Mesendoderm (in vitro differentiated cells): ENCODE measurements around the gene ATP5F1D.
A peak's percentile ranks its signal among the peaks of the same experiment; 100 is the strongest.

Experiments
- DNase-seq: peaks from one replicate; pipeline ENCODE4 v3.0.0; 2013
- H2AK5ac ChIP-seq: 2 replicates; pipeline ENCODE4 v1.6.1; 2013; ENCODE audit warnings: low read length, inconsistent platforms
- H2BK120ac ChIP-seq: 2 replicates; pipeline ENCODE4 v1.6.1; 2013; ENCODE audit warnings: low read depth, mild to moderate bottlenecking, low read length, moderate library complexity, mixed read lengths
- H2BK15ac ChIP-seq: replicated peaks from 2 replicates; pipeline ENCODE4 v1.6.1; 2013; ENCODE audit warnings: low read depth, mild to moderate bottlenecking, moderate library complexity
- H2BK5ac ChIP-seq: 2 replicates; pipeline ENCODE4 v1.6.1; 2013; ENCODE audit warnings: low read length, inconsistent platforms
- H3K18ac ChIP-seq: 2 replicates; pipeline ENCODE4 v1.6.1; 2013; ENCODE audit warnings: mild to moderate bottlenecking, low read length, mixed read lengths
- H3K23ac ChIP-seq: one replicate; pipeline ENCODE4 v1.6.1; 2013; ENCODE audit warnings: low read length
- H3K27ac ChIP-seq: 2 replicates; pipeline ENCODE4 v1.5.1; 2013; ENCODE audit warnings: low read depth, mild to moderate bottlenecking, inconsistent platforms, low read length, moderate library complexity
- H3K27me3 ChIP-seq: 2 replicates; pipeline ENCODE4 v1.6.1; 2013; ENCODE audit warnings: low read length, control low read depth, mild to moderate bottlenecking, inconsistent platforms; ENCODE audit not compliant: insufficient read depth, poor library complexity
- H3K36me3 ChIP-seq: 2 replicates; pipeline ENCODE4 v1.6.1; 2013; ENCODE audit warnings: low read length, inconsistent platforms; ENCODE audit not compliant: control insufficient read depth, insufficient read depth
- H3K4ac ChIP-seq: one replicate; pipeline ENCODE4 v1.6.1; 2013; ENCODE audit warnings: low read depth, mild to moderate bottlenecking, low read length, moderate library complexity
- H3K4me1 ChIP-seq: 2 replicates; pipeline ENCODE4 v1.6.1; 2013; ENCODE audit warnings: low read depth, low read length, inconsistent platforms; ENCODE audit not compliant: control insufficient read depth
- H3K4me2 ChIP-seq: 2 replicates; pipeline ENCODE4 v1.6.1; 2013; ENCODE audit warnings: low read length
- H3K4me3 ChIP-seq: 2 replicates; pipeline ENCODE4 v1.5.1; 2013; ENCODE audit warnings: mild to moderate bottlenecking, low read length
- H3K56ac ChIP-seq: one replicate; pipeline ENCODE4 v1.6.1; 2013; ENCODE audit warnings: low read length
- H3K79me1 ChIP-seq: 2 replicates; pipeline ENCODE4 v1.6.1; 2013; ENCODE audit warnings: low read length, inconsistent platforms
- H3K79me2 ChIP-seq: 2 replicates; pipeline ENCODE4 v1.6.1; 2013; ENCODE audit warnings: mild to moderate bottlenecking, low read length; ENCODE audit not compliant: control insufficient read depth, insufficient read depth
- H3K9ac ChIP-seq: 2 replicates; pipeline ENCODE4 v1.6.1; 2013; ENCODE audit warnings: low read length, inconsistent platforms
- H4K5ac ChIP-seq: one replicate; pipeline ENCODE4 v1.6.1; 2013; ENCODE audit warnings: low read length
- H4K8ac ChIP-seq: one replicate; pipeline ENCODE4 v1.6.1; 2013; ENCODE audit warnings: low read depth, mild to moderate bottlenecking, control low read depth, low read length, moderate library complexity
- WGBS: extraction: QIAGEN DNeasy Blood & Tissue Kit; methylation state at CpG from one replicate; pipeline ENCODE4 v1.1.7; 2013; ENCODE audit warnings: low lambda C conversion rate, missing lambda C conversion rate; ENCODE audit not compliant: insufficient coverage; ENCODE audit errors: extremely low coverage; 5-methylcytosine and 5-hydroxymethylcytosine counted together

The ATP5F1D gene

GRCh38 chr19:1270213-1270853, 28.8 kb downstream of the ATP5F1D start:
- no peak for DNase-seq
- peaks cover 2% of the 10 kb centered on the region for H3K4me1 ChIP-seq
- H3K18ac ChIP-seq, result peak overlapping the region; percentile 6
- peaks cover 36% of the 10 kb centered on the region for H3K79me2 ChIP-seq
- H2BK15ac ChIP-seq, result no peak overlapping the region
- WGBS, result no CpG with 5 or more reads among the region's 8 CpGs
- peak overlapping the region; percentile 6 for H3K23ac ChIP-seq
- peaks cover 10% of the 10 kb centered on the region for H3K36me3 ChIP-seq
- peak overlapping the region; percentile 98 for H3K56ac ChIP-seq
- H2BK5ac ChIP-seq, result peak overlapping the region; percentile 94
- H3K4ac ChIP-seq, result no peak overlapping the region
- H2AK5ac ChIP-seq, result peak overlapping the region; percentile 55
- no peak overlapping the region for H2BK120ac ChIP-seq
- H3K27ac ChIP-seq, result peak overlapping the region; percentile 97
- H3K79me1 ChIP-seq, result peaks cover 13% of the 10 kb centered on the region
- no peaks in the 10 kb centered on the region for H3K27me3 ChIP-seq
- peak overlapping the region; percentile 96 for H3K9ac ChIP-seq
- peak overlapping the region; percentile 73 for H3K4me3 ChIP-seq
- H3K4me2 ChIP-seq, result peak overlapping the region; percentile 67
- H4K8ac ChIP-seq, result no peak overlapping the region
- H4K5ac ChIP-seq, result no peak overlapping the region

- no peak overlapping the region for H4K8ac ChIP-seq
- DNase-seq, result no peak
- no peak overlapping the region for H2BK120ac ChIP-seq
- no peak overlapping the region for H2BK15ac ChIP-seq
- H3K9ac ChIP-seq, result peak overlapping the region; percentile 96
- no CpG with 5 or more reads among the region's 26 CpGs for WGBS
- no peak overlapping the region for H3K23ac ChIP-seq
- no peak overlapping the region for H3K27ac ChIP-seq
- peak overlapping the region; percentile 4 for H3K4me2 ChIP-seq
- H3K27me3 ChIP-seq, result no peaks in the 10 kb centered on the region
- no peak overlapping the region for H3K18ac ChIP-seq
- H2BK5ac ChIP-seq, result no peak overlapping the region
- H3K4me3 ChIP-seq, result no peak overlapping the region
- H4K5ac ChIP-seq, result no peak overlapping the region
- peaks cover 10% of the 10 kb centered on the region for H3K36me3 ChIP-seq
- peaks cover 13% of the 10 kb centered on the region for H3K79me1 ChIP-seq
- no peak overlapping the region for H3K4ac ChIP-seq
- peaks cover 36% of the 10 kb centered on the region for H3K79me2 ChIP-seq
- H3K56ac ChIP-seq, result peak overlapping the region; percentile 18
- no peak overlapping the region for H2AK5ac ChIP-seq
- peaks cover under 1% of the 10 kb centered on the region for H3K4me1 ChIP-seq
These were observed 29.4 kb downstream of the ATP5F1D start for GRCh38 chr19:1270854-1271527.

GRCh38 chr19:1271528-1272422, 30.2 kb downstream of the ATP5F1D start:
- no peak overlapping the region for H3K27ac ChIP-seq
- H3K4ac ChIP-seq, result no peak overlapping the region
- peak overlapping the region; percentile 96 for H3K9ac ChIP-seq
- peaks cover 42% of the 10 kb centered on the region for H3K79me2 ChIP-seq
- peaks cover 10% of the 10 kb centered on the region for H3K36me3 ChIP-seq
- DNase-seq, result no peak
- H4K8ac ChIP-seq, result no peak overlapping the region
- H3K56ac ChIP-seq, result peak overlapping the region; percentile 18
- no peak overlapping the region for H2BK15ac ChIP-seq
- H3K4me3 ChIP-seq, result no peak overlapping the region
- no peak overlapping the region for H4K5ac ChIP-seq
- H2BK5ac ChIP-seq, result no peak overlapping the region
- H3K27me3 ChIP-seq, result no peaks in the 10 kb centered on the region
- peaks cover 17% of the 10 kb centered on the region for H3K79me1 ChIP-seq
- H3K23ac ChIP-seq, result no peak overlapping the region
- H2BK120ac ChIP-seq, result no peak overlapping the region
- H2AK5ac ChIP-seq, result no peak overlapping the region
- no peaks in the 10 kb centered on the region for H3K4me1 ChIP-seq
- no CpG with 5 or more reads among the region's 37 CpGs for WGBS
- H3K18ac ChIP-seq, result no peak overlapping the region
- H3K4me2 ChIP-seq, result no peak overlapping the region

GRCh38 chr19:1272423-1273262, 31.1 kb downstream of the ATP5F1D start:
- Histone ChIP-seq H3K4me3 (no peak overlapping the region), H3K27ac (no peak overlapping the region), H2AK5ac (no peak overlapping the region), H3K23ac (no peak overlapping the region), H4K5ac (no peak overlapping the region), H3K36me3 (peaks cover 10% of the 10 kb centered on the region), H2BK5ac (no peak overlapping the region), H3K56ac (no peak overlapping the region), H3K9ac (peak overlapping the region; percentile 49), H3K4me1 (no peaks in the 10 kb centered on the region), H2BK120ac (no peak overlapping the region), H2BK15ac (no peak overlapping the region), H3K4ac (no peak overlapping the region), H3K18ac (no peak overlapping the region), H4K8ac (no peak overlapping the region), H3K27me3 (no peaks in the 10 kb centered on the region), H3K4me2 (no peak overlapping the region), H3K79me2 (peaks cover 43% of the 10 kb centered on the region), H3K79me1 (peaks cover 18% of the 10 kb centered on the region)
- no CpG with 5 or more reads among the region's 33 CpGs for WGBS
- no peak for DNase-seq

- no CpG with 5 or more reads among the region's 25 CpGs for WGBS
- no peaks in the 10 kb centered on the region for H3K4me1 ChIP-seq
- H3K18ac ChIP-seq, result no peak overlapping the region
These were observed 31.9 kb downstream of the ATP5F1D start for GRCh38 chr19:1273263-1274041.

More at GRCh38 chr19:1273263-1274041, 31.9 kb downstream of the ATP5F1D start:
- no peak overlapping the region for H3K56ac ChIP-seq
- no peak overlapping the region for H3K4me2 ChIP-seq
- no peak overlapping the region for H2BK15ac ChIP-seq
- H3K79me2 ChIP-seq, result peaks cover 43% of the 10 kb centered on the region
- H3K9ac ChIP-seq, result peak overlapping the region; percentile 17
- no peak overlapping the region for H4K8ac ChIP-seq
- no peak for DNase-seq
- H3K27me3 ChIP-seq, result no peaks in the 10 kb centered on the region
- H3K4me3 ChIP-seq, result no peak overlapping the region
- H2BK5ac ChIP-seq, result no peak overlapping the region
- H3K36me3 ChIP-seq, result peaks cover 10% of the 10 kb centered on the region
- no peak overlapping the region for H3K23ac ChIP-seq
- H4K5ac ChIP-seq, result no peak overlapping the region
- no peak overlapping the region for H3K27ac ChIP-seq
- no peak overlapping the region for H2BK120ac ChIP-seq
- no peak overlapping the region for H3K4ac ChIP-seq
- H2AK5ac ChIP-seq, result no peak overlapping the region
- peaks cover 18% of the 10 kb centered on the region for H3K79me1 ChIP-seq
